ENCODE measurements around the gene TIAM2. TPM values are rescaled to one million over a fixed set of nuclear protein-coding genes. Genes with fewer than 3 reads are reported as not detected.

Gene TIAM2
- total and polyA plus RNA-seq, 10 of the 15 experiments (the other 5 are each of a cell fraction or from before 2014, with no cell fraction given) = 1.1 to 10.5 (median 2.3) TPM

DNA sequence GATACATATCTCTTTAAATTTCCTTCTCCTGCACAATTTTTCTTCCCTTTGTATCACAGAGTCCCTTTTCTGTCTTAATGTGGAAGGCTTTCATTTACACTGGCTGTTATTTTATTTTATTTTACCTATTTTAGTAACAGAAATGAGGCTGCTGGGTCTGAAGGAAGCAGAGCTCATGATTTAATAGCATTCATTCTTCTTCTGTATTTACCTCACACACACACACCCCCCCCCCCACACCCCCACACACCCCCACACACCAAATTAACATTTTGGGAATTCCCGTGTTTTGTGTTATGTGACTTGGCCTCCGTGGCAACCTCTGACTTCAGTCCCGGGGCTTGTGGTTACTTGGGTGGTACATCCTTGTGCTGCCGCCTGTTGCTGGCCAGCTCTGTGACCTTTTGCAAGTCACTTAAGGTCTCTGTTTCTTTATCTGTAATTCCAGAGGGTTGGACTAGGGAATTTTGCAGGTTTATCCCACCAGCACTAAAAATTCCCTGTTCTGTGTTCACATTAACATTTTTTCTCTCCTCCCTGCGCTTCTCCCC lies 108.8 kb downstream of the TIAM2 start:
- no peak overlapping the region for H3K4me3 ChIP-seq
- H3K36me3 ChIP-seq (ENCODE audit: control insufficient read depth in 2 of 2, insufficient read depth in 2 of 2, low read length in 1 of 2) = no peaks in the 10 kb centered on the region
- ATAC-seq (peak; percentile 78), FAIRE-seq (no peak), DNase-seq (ENCODE audit: low read depth, low spot score) (no peak)
- ChIA-PET CTCF (no interaction called here), RAD21 (ENCODE audit: unreplicated experiment) (no interaction called here), SMC1A (ENCODE audit: uncharacterized antibody, unreplicated experiment) (interaction anchor here (0.9 kb wide), 2 partner anchors 13 to 14 kb away, joined by 3 read pairs; no protein-coding TSS in a partner anchor), POLR2A (interaction anchor here (0.7 kb wide), 1 partner anchor 348 kb away, joined by 4 read pairs; no protein-coding TSS in a partner anchor)
- H3K9me3 ChIP-seq (replicated peaks; ENCODE audit: control insufficient read depth, insufficient read depth, low read length) = no peaks in the 10 kb centered on the region
- TF ChIP-seq HDAC6 (IDR thresholded peaks at IDR 0.05; ENCODE audit: unreplicated experiment) (no peak), IKZF2 (IDR thresholded peaks at IDR 0.05) (peak in 1 of 2 experiments; percentile 51; a peak in 2 of 4 replicates), RUNX3 (IDR thresholded peaks at IDR 0.05; ENCODE audit: low read length) (peak; percentile 40), ZNF24 (IDR thresholded peaks at IDR 0.05) (0 out of 2 replicates have a peak, but pooled peaks have one; percentile 26), IKZF1 (conservative IDR thresholded peaks at IDR 0.05) (peak; percentile 39), YY1 (IDR thresholded peaks at IDR 0.05; ENCODE audit: low read depth, low read length) (no peak), NR2F1 (conservative IDR thresholded peaks at IDR 0.05) (0 out of 2 replicates have a peak, but pooled peaks have one; percentile 24)
- TF ChIP-seq, protein P1, sequence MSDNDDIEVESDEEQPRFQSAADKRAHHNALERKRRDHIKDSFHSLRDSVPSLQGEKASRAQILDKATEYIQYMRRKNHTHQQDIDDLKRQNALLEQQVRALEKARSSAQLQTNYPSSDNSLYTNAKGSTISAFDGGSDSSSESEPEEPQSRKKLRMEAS (IDR thresholded peaks at IDR 0.05; ENCODE audit: low read depth, low read length) = no peak
- in situ Hi-C loops (cut with MboI) (no loop called here), intact Hi-C loops (cut with micrococcal nuclease; ENCODE audit: unreplicated experiment) (loop anchor here (5.0 kb wide), 1 partner anchor 68 kb away; no protein-coding TSS in a partner anchor)
- H3K27ac ChIP-seq (ENCODE audit: control insufficient read depth, insufficient read depth) = no peak overlapping the region
- H3K4me1 ChIP-seq (ENCODE audit: control insufficient read depth, insufficient read depth, low read length) = no peaks in the 10 kb centered on the region
- WGBS (ENCODE audit: insufficient coverage, insufficient replicate concordance, low lambda C conversion rate, missing lambda C conversion rate) = 19% methylated on average over 5 of the region's 5 CpGs
- no peak overlapping the region for H3K9ac ChIP-seq (ENCODE audit: control insufficient read depth, insufficient read depth, low read length)
- H3K27me3 ChIP-seq (replicated peaks in 1 of 2; ENCODE audit: control insufficient read depth in 2 of 2, insufficient read depth in 2 of 2, low read length in 1 of 2) = peaks cover 3% of the 10 kb centered on the region in 2 experiments; a peak in 3 of 4 replicates
- no peaks in the 10 kb centered on the region for H4K20me1 ChIP-seq (ENCODE audit: control insufficient read depth, insufficient read depth)
- no peak overlapping the region for H3K4me2 ChIP-seq (ENCODE audit: control insufficient read depth, insufficient read depth)
- H2AFZ ChIP-seq (ENCODE audit: control insufficient read depth, low read depth, low read length) = no peak overlapping the region
- no TSS peak for BruUV-seq (replicated peaks)
- no peaks in the 10 kb centered on the region for H3K79me2 ChIP-seq (ENCODE audit: control insufficient read depth, insufficient read depth, low read length)

All from GM12878 (cell line).